GM10847 (cell line): ENCODE data around the gene NAA40.

Source experiments
- POLR2A ChIP-seq: IDR thresholded peaks from 2 replicates; pipeline ENCODE4 v1.6.1; 2011; ENCODE audit not compliant: insufficient read length; ENCODE audit errors: extremely low read depth

Gene NAA40

GRCh38 chr11:63938479-63939396 is at the start of gene NAA40:
Gene NAA40, plus strand, starts transcription at chr11:63939002. Its CDS starts 95 bp downstream, at chr11:63939097.
- peak; percentile 47 for TF ChIP-seq POLR2A

GRCh38 chr11:63889344-63889743 is 49.5 kb upstream of the NAA40 start:
- TF ChIP-seq POLR2A: no peak

- no peak for TF ChIP-seq POLR2A
Observed at GRCh38 chr11:63890368-63890767, 48.4 kb upstream of the NAA40 start.

GRCh38 chr11:63892228-63892627 is 46.6 kb upstream of the NAA40 start:
- TF ChIP-seq POLR2A: no peak

- TF ChIP-seq POLR2A: no peak
Observed at GRCh38 chr11:63893355-63893754, 45.4 kb upstream of the NAA40 start.

GRCh38 chr11:63896071-63896470 is 42.7 kb upstream of the NAA40 start:
- no peak for TF ChIP-seq POLR2A

- no peak for TF ChIP-seq POLR2A
Observed at GRCh38 chr11:63897459-63898146, 41.2 kb upstream of the NAA40 start.

GRCh38 chr11:63901660-63902059 is 37.1 kb upstream of the NAA40 start:
- TF ChIP-seq POLR2A: no peak

GRCh38 chr11:63903884-63904283 is 34.9 kb upstream of the NAA40 start:
- no peak for TF ChIP-seq POLR2A

GRCh38 chr11:63904743-63905142 is 34.1 kb upstream of the NAA40 start:
- no peak for TF ChIP-seq POLR2A

- no peak for TF ChIP-seq POLR2A
Observed at GRCh38 chr11:63905179-63905578, 33.6 kb upstream of the NAA40 start.

- no peak for TF ChIP-seq POLR2A
Observed at GRCh38 chr11:63906087-63906486, 32.7 kb upstream of the NAA40 start.

GRCh38 chr11:63906585-63906984 is 32.2 kb upstream of the NAA40 start:
- no peak for TF ChIP-seq POLR2A

GRCh38 chr11:63907063-63907462 is 31.7 kb upstream of the NAA40 start:
- no peak for TF ChIP-seq POLR2A

GRCh38 chr11:63907808-63908530 is 30.8 kb upstream of the NAA40 start:
- no peak for TF ChIP-seq POLR2A

GRCh38 chr11:63908631-63909401 is 30.0 kb upstream of the NAA40 start:
- no peak for TF ChIP-seq POLR2A
